Superior temporal gyrus (tissue), 1 donor: ENCODE measurements around the gene AP2S1.
A peak's percentile ranks its signal among the peaks of the same experiment; 100 is the strongest.
"Not testable (repeated sequence)": the region's sequence is repeated elsewhere in the genome, so short reads cannot be mapped to it uniquely, and the experiment has no call there.

Source experiments
- DNase-seq: peaks from one replicate; pipeline ENCODE4 v3.0.0-alpha.2; 2016; ENCODE audit errors: extremely low spot score

Gene AP2S1

DNA sequence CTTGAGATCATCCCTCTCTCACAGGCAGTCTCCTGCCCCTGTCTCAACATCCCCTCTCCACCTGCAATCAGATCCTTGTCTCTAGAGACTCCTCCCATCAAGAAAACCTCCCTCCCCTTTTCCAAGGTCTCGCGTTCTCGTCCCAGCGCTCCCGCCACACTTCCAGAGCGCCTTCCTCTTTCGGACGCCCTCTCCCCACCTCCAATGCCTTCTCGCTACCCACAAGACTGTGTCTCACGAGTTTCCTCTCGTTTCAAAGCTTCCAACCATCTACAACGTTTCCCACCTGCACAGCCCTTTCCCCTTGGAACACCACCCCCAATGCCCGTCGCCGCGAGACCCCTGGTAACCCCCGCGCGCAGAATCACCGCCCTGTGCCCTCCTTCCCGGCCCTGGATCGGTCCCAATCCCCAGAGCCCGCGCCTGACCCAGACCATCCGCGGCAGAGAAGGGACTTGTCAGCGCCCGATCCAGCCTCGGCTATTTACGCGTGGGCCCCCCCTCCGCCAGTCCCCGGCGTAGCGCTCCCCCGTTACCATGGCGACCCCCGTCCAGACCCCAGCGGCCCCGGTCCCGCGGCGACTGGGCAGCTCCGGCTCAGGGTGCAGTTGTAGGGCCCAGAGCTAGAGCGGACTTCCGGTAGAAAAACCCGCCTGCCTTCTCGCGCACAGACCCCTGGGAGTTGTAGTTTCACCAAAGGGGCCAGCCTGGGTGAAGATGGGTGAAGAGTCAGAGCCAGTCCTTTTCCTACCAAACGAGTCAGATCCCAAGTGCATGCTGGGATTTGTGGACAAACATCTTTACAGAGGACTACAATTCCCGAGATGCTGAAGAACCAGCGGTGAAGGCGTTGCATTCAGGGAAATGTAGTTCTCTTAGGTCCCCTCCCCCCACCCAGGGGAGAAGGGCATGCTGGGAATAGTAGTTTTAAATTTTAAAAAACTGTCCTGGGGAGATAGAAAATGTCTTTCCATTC, at the start of gene AP2S1:
Gene AP2S1, minus strand, starts transcription at position 619 of the 976 bp plus-strand sequence. Its CDS starts 80 bp downstream, at position 539.
- peak; percentile 100 for DNase-seq

DNA sequence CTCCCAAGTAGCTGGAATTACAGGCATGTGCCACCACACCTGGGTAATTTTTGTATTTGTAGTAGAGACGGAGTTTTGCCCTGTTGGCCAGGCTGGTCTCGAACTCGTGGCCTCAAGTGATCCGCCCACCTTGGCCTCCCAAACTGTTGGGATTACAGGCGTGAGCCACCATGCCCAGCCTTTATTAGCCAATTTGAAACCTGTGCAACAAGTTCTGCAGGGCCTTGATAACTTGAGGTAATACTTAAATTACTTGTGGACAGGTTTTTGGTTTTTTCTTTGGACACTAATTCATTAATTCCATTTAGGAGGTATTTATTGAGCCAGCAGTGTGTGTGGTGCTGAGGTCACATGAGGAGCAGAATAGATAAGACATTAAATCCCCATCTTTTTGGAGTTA, 49.7 kb upstream of the AP2S1 start:
- DNase-seq: no peak

DNA sequence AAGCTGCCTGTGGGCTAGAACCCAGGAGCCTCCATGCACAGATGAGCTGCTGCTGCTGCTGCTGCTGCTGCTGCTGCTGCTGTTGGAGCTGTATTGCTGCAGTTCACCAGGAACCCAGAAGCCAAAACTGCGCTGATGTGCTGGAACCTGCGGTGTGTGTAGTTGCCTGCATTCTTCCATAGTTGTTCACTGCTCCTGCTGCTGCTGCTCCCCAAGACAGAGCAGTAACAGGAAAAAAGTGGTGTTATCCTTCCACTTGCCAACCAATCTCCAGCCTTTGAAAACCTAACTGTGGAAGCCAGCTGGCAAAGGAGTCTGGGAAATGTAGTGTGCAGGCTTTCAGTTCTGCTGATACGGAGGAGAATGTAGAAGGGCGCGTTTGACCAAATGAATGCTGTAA, 48.1 kb upstream of the AP2S1 start:
- DNase-seq: peak; percentile 79

DNA sequence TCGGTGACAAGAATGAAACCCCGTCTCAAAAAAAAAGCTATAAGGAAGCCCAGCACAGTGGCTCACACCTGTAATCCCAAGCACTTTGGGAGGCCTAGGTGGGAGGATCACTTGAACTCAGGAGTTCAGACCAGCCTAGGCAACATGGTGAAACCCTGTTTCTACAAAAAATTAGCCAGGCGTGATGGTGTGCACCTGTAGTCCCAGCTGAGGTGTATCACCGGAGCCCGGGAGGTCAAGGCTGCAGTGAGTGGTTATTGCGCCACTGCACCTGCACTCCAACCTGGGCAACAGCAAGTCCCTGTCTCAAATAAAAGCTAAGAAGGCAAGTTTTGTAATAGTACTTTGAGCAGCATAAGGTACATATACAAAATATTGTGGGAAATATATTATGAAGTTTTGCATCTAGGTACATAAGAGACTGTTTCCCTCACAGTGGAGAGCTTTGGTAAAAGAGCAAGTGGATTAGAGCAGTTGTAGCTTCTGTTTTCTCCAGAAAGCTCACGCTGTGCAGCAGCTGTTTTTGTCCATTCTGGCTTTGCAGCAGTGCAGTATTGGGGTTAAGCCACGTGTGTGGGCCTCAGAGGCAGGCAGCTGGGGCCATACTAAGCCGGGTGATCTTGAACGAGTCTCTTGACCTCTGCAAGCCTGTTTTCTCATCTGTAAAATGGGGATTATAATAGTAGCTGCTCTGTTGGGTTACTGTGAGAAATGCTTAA, 45.6 kb upstream of the AP2S1 start:
- DNase-seq: no peak

DNA sequence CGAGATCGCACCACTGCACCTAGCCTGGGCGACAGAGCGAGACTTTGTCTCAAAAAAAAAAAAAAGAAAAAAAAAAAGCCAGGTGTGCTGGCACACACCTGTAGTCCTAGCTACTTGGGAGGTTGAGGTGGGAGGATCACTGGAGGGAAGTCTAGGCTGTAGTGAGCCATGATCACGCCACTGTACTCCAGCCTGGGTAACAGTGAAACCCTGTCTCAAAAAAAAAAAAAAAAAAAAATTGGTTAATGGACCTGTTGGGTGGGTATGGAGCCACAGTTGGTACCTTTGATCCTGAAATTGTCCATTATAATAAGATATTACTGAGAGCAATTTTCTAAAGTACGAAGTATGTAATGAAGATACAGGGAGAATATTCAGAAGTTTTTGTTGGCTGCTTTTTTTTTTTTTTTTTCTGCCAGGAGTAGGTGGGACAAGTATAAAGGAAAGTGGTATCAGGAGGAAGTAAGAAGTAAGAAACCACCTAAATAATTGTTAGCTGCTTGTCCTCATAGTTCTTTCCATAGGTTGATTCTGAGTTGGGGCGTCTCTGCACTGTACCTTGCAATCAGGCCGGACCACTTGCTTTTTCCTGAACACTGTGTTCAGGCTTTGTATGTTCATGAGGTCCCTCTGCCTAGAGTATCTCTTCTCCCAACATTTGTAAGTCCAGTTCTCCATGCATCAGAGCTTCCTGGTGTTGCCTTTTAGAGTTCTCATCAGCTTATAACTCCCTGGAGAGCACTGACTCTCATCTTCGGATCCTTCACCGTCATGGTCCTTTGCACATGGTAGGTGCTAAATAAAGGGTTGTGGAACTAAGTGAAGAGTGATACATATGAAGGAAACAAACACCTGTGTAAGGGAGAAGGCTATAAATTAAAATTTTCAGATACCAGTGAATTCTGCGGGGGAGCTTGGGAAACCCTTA, 41.9 kb upstream of the AP2S1 start:
- no peak for DNase-seq

DNA sequence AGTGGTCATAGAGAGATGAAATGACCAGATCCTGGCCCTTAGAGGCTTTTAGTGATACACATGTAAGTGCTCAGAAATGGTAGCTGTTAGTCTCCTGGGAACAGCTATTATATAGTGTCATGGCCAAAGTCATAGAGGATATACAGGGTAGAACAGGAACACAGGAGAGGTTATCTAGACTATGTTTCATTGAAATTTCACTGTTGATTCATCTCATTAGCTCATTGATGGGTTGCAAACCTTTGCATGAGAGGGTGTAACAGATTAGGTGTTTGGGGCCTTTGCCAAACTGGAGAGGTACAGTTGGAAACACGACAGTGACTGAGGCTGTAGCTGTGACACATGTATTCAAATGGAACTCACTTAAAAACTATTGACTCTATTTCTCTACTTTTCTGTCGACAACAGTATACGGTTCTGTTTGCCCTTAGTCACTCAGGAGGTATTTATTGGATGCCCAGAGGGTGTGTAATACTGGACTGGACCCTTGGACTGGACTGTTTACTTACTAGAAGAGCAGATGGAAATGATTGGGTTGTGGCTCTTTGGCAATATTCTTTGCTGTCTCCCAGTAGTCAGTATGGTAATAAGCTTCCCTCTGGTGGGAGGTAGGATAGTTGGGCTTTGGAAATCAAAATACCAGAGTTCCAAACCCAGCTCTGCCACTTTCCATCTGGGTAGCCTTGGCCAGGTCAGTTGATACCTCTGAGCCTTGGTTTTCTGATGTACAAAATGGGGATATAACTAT, 40.0 kb upstream of the AP2S1 start:
- no peak for DNase-seq

DNA sequence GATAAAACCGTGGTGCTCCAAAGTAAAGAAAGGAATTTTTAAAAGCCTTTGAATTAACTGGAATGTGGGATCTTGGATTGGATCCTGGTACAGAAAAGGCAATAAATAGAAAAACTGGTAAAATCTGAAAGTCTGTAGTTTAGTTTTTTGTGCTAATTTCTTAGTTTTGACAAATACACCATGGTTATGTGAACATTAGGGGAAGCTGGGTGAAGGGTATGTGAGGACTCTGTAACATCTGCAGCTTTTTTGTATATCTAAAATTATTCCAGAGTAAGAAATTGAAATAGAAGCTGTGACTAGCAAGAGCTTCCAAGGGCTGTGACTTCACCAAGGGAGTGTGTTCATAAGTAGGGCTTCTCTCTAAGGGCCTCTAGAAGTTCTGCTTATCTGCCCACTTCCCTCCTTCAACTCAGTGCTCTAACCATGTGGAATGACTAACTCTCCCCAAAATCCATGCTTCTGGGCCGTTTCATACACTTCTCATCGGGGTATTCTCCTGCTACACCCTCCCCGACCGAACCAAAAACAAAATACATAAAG, 36.7 kb upstream of the AP2S1 start:
- no peak for DNase-seq

DNA sequence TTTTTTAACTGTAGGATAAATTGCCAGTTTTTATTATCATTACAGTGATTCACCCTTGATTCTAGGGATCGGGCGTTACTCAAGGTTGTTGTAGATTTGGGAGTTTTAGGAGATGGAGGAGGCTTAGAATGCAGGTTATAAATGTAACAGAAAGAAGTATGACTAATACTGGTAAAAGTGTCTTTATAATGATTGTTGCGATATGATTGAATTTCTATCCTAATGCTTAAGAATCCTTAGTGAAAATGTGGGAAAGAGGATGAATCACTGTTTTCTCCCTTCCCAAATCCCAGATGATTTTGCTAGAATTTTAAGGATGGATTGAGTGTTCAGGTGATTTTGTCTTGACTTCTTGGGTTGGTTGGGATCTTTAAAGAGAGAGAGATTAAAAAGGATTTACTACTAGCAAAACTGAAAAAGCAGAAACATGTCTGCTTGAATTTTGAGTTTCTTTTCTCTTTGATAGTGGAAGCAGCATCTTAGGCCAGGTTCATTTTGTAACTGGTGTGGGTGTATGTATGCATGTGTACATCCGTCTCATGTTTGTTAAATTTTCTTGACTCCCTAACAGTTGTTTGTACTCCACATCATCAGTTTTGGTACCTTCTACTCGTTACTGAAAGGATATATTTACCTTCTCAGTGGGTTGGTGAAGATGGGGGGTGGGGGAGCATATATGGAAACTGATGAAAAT, 36.0 kb upstream of the AP2S1 start:
- no peak for DNase-seq

DNA sequence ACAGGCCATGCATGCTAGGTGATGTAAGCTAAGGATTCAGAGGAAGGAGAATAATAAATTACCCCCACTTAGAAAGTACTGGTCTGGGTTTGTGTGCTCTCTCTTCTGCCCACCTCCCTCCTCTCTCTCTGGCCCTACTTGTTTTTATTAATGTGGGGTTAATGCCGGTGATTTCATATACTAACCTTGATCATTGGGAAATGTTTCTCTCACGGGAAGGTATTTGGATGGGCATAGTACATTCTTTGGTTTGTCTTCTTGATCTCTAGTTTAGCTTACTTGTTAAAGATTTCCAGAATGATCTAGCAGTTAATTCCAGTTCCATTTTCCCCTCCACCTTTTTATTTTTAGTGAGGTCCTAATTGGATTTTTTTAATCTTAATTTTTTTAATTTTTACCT, 34.8 kb upstream of the AP2S1 start:
- DNase-seq: no peak

DNA sequence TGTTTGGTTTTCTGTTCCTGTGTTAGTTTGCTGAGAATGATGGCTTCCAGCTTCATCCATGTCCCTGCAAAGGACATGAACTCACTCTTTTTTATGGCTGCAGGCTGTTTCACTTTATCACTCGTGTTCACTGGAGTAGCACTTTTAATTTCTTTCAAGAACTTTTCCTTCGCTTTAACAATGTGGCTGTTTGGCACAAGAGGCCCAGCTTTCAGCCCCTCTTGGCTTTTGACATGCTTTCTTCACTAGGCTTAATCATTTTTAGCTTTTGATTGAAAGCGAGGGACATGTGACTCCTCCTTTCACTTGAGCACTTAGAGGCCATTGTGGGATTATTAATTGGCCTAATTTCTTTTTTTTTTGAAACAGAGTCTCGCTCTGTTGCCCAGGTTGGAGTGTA, 32.1 kb upstream of the AP2S1 start:
- not testable (repeated sequence) for DNase-seq

DNA sequence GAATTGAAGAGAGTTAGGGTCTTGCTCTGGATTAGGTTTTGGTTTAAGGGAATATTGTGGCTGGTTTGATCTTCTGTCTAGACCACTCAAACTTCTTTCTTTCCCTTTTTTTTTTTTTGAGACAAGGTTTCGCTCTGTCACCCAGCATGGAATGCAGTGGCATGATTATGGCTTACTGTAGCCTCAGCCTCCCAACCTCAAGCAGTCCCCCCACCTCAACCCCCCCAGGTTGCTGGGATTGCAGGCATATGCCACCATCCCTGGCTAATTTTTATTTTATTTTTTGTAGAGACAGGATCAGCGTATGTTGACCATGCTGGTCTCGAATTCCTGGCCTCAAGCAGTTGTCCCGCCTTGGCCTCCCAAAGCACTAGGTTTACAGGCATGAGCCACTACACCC, 31.4 kb upstream of the AP2S1 start:
- DNase-seq: no peak

DNA sequence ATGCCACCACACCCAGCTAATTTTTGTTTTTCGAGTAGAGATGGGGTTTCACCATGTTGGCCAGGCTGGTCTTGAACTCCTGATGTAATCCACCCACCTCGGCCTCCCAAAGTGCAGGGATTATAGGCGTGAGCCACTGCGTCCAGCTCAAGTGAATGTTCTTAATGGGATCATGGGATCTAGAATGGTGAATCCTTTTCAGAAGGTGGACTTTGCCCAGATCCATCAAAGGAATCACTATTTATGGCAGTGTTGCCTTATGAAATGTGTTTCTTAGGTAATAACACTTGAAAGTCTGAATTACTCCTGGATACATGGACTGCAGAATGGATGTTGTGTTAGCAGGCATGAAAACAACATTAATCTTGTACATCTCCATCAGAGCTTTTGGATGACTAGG, 30.4 kb upstream of the AP2S1 start:
- no peak for DNase-seq

DNA sequence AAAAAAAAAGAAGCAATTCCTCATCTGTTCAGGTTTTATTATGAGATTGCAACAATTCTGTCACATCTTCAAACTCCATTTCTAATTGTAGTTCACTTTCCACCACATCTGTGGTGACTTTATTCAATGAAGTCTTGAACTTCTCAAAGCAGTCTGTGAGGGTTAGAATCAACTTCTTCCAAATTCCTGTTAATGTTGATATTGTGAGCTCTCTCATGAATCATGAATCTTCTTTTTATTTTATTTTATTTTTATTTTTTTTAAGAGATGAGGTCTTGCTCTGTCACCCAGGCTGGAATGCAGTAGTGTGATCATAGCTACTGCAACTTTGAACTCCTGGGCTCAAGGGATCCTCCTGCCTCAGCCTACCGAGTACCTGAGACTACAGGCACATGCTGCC, 29.8 kb upstream of the AP2S1 start:
- DNase-seq: no peak

DNA sequence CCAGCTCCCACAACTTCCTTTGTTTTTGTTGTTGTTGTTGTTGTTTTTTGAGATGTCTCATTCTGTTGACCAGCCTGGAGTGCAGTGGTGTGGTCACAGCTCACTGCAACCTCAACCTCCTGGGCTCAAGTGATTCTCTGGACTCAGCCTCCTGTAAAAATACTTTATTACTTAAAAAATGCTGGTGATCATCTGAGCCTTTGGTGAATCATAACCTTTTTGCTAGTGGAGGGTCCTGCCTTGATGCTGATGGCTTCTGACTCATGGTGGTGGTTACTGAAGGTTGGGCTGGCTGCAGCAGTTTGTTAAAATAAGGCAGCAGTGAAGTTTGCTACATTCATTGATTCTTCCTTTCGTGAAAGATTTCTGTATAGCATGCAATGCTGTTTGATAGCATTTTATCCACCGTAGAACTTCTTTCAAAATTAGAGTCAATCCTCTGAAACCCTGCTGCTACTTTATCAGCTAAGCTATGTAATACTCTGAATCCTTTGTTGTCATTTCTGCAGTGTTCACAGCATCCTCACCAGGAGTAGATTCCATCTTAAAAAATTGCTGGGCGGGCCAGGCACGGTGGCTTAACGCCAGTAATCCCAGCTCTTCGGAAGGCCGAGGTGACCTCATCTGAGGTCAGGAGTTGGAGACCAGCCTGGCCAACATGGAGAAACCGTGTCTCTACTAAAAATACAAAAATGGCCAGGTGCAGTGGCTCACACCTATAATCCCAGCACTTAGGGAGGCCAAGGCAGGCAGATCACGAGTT, 28.1 kb upstream of the AP2S1 start:
- no peak for DNase-seq

DNA sequence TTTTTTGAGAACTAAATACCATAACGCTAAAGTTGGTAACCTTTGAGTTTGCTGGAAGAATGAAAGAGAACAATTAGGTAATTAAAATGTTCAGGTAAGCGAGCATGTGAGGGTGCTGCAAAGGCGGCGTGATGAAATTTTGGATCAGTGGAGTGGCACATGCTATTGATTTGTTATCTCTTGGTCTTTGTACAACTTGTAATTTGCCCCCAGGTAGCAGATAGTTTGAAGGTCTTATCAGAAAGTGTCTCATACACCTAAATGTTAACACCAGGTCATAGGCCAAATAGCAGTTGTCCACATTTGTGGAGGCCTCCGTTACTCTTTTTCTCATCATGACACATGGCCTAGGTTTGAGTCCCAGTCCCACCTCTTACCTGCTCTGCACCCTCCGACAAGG, 25.0 kb upstream of the AP2S1 start:
- DNase-seq: no peak

DNA sequence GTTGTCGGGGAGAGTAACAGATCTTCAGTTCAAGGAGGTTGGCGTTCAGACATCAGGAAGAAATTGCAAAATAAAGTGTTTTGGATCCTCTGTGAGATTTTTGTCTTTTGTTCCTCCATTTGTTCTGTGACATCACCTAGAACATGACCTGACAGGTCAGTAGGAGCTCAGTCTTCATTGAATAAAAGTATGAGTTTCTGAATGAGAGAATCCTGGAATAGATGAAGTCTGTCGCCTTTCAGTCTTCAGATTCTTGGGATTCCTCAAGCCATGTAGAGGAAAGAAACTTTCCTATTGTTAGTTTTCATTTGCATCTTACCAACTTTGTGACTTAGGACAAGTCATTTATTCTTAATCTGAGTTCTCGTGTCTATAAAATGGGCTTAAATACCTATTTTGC, 24.6 kb upstream of the AP2S1 start:
- DNase-seq: no peak

DNA sequence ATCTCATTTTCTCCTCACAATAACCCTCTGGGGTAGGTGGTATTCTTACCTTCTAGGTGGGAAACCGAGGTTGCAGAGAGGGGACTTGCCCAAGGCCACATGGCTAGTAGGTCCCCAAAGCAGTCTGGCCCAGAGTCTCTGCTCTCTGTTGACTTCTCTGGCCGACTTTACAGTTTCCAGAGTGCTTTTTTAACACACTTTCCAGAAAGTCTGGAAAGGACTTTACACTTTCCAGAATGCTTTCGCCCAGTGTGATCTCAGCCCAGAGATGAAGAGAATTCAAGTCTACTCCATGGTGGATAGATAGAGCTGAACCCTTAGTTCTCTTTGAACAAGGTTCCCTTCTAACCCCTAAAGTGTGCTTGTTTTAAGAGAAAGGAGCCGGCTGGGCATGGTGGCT, 22.3 kb upstream of the AP2S1 start:
- no peak for DNase-seq

DNA sequence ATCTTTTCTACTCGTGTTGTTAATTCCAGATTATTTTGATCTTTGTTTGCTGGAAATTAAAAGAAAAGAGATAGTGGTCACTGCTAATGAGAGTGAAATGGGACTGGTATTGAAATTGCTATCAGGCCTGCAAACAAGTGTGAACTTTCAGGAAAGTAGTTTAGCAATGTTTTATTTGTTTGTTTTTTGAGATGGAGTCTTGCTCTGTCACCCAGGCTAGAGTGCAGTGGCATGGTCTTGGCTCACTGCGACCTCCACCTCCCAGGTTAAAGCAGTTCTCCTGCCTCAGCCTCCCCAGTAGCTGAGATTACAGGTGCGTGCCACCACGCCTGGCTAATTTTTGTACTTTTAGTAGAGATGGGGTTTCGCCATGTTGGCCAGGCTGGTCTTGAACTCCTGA, 20.5 kb upstream of the AP2S1 start:
- not testable (repeated sequence) for DNase-seq

DNA sequence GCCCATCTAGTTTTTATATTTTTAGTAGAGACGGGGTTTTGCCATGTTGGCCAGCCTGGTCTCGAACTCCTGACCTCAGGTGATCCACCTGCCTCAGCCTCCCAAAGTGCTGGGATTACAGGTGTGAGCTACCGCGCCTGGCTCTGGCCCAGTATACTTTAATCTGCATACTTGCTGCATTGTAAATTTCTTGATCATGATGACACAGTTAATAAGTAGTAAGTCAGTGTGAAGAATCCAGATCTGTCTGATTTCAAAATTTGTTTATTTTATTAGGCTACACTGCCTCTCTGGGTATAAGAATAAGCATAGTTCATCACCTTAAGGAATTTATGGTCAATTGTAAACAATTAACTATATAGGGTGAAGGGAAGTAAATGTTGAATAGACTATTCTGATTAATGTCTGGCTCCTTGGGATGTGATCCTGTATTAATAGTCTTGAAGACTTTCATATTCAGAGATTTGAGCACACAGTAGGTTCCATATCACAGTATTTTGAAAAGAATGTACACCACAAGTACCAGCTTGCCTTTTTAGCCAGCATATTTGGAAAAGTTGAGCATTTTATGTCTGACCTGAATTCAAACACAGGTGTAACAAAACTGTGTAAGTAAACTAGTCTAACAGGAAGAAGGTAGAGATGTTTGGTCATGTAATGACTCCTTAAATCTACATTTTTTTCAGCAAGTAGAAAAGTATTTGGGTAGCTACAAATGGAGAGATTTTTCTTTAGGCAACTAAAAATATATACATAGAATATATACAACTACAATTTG, 17.6 kb upstream of the AP2S1 start:
- DNase-seq: no peak
